GM03348 (cell line): ENCODE data around the gene NAA30.

Experiments
- DNase-seq: peaks from one replicate; pipeline ENCODE4 v3.0.0; 2012; ENCODE audit warnings: low spot score

The NAA30 gene

DNA sequence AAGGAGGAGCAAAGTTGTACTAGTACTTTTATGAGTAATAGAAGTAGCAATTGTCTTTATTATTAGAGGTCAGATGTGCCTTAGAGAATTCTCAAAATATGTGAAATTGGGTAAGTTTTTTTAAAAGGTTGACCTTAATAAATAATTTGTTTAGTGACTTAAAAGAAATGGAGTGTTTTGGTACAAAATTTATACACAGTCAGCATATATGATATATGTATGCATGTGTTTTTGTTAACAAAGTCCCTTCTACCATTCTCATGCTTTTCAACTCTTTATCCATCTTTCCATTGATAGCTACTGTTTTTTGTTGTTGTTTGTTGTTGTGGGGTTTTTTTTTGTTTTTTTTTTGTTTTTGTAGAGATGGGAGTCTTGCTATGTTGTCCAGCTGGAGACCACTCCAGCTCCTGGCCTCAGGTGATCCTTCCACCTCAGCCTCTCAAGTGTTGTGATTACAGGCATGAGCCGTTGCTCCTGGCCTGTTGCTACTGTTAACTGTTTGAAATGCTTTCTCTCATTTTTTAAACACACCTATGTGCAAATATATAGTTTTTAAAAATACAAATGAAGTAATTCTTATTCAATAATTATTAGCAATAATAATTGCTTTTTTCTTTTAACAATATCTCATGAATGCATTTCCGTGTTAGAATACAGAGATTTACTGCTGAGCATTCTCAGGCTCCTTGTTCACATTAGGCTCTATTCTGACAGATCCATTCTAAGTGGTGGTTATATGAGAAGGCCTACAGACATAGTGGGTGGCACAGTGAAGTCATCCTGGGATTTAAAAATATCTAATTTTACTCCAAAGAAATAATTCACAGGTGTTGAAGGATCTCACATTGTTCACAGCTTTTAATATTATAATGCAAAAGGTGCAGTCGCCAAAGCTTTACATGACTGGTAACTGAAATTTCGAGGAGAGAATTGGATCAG lies 10.4 kb downstream of the NAA30 start:
- DNase-seq: no peak

DNA sequence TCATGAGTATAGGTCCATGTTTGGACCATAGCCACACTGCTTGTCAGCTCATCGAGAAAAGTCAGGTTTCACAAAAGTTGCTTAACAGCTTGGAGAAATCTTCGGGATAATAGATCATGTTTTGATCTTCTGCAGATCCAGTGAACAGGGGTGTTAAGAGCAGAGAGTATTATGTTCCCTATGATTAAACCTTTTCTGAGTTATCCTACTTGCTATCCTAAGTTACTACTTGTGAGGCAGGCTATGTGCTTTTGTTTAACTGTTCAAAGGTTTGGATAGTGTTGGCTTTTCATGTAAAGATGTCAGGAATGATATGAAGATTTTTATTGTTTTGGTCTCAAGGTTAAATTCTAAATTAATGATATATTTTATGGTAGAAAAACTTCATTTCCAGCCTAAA lies 11.1 kb downstream of the NAA30 start:
- DNase-seq: no peak

DNA sequence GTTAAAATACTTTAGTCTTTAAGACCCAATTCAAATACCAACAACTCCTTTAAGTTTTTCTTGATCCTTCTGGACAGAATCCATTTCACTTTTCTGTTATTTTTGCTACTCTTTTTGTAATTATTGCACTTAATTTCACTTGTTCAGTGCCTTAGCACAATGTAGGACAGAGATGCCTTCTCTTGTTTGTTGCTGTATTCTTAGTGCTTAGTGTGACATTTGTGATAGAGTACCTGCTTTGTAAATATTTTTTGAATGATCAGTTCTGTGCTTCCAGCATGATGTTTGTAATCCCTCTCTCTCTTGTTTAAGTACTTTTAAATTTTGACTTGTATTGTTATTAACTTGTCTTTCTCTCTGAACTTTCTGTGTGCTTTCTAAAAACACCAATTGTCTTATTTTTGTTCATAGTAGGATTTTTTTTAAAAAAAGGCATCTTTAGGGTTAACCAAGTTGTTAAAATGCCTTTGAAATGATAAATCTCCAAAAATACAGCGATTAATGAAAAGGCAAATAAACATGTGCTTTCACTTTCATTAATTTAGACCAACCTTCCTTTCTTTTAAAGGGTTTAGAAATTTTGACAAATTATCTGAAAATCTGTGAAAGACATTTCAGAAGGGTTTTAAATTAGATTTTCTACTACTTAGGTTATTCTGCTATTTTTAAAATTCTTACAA lies 11.9 kb downstream of the NAA30 start:
- no peak for DNase-seq

DNA sequence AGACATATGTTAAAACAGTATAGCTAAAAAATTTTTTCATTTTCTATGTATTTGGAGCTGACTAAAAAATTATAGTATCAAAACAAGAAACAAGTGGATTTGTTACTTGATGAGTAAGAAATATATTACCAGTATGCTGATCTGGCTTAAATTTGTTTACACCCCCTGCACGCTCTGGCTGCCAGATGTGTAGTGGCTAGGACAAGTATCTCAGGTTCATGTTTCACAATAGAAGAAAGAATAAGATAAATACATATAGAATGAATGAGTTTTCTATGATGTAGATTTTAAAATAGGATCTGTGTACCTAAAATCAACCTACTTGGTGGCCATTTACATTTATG lies 13.1 kb downstream of the NAA30 start:
- DNase-seq: no peak

DNA sequence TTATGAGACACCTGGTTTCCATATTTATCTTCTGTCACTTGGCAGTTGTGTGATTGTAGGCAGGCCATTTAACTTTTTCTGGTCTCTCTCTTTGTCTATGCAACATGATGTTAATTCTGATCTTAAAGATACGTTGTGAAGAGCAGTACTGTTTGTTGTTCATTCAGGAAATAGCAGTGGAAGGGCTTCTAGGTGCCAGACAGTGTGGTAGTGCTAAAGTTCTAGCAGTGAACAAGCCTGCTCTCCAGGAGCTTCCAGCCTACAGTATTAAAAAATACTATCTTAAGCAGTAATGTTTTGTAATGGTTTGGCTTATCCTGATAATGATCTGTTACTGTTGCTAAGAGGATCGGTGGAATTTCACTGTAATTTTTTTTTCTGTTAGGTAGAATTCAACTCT lies 15.2 kb downstream of the NAA30 start:
- no peak for DNase-seq

DNA sequence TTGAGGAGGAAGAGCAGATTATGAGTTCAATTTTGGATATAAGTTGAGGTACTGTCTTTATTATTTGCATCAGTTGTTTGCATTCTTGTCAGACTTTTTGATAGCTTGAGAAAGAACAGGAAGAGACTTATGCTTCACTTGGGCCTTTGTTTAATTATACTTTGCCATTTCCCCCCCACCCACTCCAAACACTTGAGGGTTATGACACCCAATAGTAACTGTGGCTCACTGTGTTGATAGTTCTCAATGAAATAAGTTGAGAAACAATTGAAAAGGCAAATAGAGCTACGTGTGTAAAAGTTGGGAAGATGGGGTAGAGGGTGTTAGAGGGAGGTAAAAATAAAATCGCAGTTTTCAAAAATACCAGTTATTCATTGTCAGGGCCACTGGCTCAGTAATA lies 17.7 kb downstream of the NAA30 start:
- no peak for DNase-seq

DNA sequence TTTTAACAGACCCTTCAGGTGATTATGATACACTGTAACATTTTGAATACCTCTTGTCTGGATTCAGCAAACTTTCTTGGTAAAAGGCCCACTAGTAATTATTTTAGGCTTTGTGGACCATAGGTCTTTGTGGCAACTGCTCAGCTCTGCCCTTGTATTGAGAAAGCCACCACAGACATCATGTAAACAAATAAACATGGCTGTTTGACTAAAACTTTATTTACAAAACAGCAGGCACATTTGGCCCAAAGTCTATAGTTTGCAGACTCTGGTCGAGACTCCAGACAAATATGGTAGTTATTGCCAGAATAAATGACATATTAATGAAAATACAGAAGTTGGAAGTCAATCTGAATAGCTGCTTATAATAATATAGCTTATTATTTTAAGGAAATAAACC lies 18.2 kb downstream of the NAA30 start:
- no peak for DNase-seq

DNA sequence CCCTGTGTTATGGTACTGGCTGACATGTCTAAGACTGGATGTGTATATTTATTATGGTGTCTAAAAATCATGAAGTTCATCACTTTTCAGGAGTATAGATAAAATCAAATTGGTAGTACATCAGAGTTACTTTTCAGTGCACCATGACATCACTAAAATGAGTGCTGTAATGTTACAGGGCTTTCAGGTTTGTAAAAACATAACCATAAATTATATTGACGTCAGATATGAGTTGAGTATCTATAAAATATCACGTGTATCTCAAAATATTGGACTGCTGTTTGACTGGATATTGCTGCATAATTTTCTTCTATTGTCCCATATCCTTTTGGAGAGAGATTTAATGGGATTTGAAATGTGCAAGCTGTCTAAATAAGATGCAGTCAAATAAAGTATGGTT lies 22.0 kb downstream of the NAA30 start:
- no peak for DNase-seq

DNA sequence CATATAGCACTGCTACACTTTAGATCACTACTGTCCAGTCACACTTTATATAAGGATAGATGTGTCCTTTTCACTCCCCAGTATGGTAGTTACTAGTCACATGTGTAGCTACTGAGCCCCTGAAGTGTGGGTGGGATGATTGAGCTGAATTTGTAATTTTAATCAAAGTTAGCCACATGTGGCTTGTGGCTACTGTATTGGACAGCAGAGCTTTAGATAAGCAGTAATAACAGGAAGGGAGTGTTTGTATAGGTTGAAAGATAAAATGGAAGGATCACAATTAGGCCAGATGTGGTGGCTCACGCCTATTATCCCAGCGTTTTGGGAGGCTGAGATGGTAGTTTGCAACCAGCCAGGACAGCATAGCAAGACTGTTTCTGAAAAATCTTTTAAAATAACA lies 23.5 kb downstream of the NAA30 start:
- no peak for DNase-seq

DNA sequence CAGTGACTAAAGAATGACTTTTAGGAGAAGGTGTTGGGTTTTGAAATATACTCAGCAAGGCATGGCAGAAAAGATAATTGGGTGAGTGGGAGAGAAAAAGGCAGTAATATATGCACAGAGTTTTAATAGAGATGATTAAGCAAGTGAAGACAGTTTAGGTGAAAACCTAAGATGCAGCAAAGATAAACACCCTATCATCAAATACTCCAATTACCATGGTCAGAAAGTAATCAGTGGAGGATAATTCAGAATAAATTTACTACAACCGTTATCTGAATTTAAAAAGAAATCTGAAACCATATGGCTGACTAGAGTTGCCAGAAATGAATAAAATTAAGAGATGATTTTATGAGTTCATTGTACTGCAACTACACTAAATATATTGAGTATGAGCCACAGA lies 26.8 kb downstream of the NAA30 start:
- DNase-seq: no peak

DNA sequence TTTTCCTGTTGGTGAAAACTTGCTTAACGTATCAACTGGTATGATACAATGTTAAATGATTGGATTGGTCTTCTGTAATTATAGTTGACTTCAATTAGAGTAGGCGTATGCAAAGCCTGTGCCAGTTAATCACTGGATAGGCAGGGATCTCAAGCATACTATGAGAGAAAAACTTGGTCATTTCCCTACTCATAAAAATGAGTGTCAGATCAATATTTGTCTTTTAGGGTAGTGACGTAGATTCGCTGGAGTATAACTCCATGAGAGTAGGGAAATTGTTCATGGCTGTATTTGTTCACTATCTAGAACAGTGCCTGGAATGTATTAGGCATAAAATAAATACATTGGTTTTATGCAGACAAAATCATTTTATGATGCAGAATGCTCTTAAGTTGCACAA lies 28.6 kb downstream of the NAA30 start:
- no peak for DNase-seq

DNA sequence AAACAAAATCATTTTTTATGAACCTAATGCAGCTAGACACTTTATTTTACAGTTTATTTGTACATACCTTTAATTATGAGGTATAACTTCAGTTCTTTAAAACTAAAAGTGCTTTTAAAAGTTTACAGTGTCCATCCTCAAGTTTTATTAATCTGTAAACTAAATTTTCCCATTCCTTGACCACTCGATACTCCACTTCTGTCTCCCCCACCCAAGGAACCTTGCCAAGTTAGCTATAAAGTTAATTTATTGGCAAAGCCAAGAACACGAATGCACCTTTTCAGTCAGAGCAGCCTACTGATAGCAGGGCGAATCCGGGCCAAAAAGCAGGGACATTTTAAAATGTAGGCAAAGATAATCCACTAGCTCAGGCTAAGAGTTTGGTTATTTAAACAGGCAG lies 29.6 kb downstream of the NAA30 start:
- no peak for DNase-seq

DNA sequence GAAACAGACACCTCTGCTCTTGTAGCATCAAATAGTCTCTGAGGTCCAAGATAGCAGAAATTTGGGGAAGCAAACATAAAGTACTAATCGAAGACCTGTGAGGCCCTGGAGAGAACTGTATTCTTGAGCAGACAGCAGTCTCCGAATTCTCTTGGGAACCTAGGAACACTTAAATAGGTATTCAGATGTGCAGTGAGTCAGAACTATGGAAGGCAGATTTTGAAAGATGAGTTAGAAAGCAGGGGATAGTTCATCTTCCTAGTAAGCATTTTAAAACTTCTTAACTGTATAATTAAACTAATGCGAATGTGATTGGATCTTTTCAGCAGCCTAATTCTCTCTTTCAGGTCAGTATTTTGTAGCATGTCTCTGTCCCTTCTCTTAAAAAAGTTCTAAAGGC lies 30.6 kb downstream of the NAA30 start:
- DNase-seq: no peak

DNA sequence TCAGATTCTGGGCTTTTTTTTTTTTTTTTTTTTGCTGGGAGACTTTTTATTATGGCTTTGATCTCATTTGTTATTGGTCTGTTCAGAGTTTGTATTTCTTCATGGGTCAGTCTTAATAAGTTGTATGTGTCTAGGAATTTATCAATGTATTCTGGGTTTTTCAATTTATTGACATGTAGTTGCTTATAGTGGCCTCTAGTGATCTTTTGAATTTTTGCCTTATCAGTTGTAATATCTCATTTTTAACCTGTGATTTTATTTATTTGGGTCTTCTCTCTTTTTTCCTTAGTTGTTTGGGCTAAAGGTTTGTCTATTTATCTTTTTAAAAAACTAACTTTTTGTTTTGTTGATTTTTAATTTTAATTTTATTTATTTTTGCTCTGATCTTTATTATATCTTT lies 45.5 kb downstream of the NAA30 start:
- DNase-seq: no peak

DNA sequence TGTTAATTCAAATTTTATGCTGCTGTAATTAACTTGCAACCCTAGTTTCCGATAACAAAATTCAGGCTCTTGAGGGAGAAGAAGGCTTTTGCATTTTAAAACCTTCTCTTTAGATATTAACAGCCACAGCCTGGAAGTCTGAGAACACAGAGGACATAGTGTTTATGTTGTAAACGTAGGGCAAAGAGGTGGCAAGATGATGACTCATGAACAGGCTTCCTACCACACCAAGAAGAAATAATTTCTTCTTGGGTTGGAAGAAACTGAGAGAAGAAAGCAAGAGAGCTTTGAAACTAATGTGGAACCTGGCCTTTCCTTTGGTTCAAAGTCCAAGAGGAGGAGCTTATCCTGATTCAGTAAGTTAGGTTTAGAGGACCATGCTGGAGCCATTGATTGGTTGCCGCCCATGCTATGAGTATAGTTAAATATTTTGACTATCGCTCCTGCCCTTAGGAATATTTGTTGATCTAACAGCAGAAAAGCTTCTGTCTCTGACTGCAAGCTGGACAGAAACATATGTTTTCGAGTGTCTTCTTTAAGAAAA lies 71.5 kb downstream of the NAA30 start:
- no peak for DNase-seq

DNA sequence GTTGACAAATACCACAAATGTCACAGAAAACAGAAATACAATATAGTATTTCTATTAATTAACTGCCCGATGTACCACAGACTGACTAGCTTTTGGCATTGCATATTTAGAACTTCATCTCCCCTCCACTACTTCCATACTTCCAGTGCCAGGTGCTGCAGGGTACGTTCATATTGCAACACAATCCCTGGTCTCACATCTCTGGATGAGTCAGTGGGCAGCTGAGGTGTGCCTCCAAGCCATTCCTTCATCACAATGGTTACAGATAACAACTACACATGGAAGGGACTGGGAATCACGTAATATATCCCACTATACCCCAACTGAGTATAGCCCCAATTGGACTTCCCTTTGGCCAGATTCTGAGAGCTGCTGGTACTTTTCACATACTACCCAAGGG lies 72.2 kb downstream of the NAA30 start:
- DNase-seq: no peak

DNA sequence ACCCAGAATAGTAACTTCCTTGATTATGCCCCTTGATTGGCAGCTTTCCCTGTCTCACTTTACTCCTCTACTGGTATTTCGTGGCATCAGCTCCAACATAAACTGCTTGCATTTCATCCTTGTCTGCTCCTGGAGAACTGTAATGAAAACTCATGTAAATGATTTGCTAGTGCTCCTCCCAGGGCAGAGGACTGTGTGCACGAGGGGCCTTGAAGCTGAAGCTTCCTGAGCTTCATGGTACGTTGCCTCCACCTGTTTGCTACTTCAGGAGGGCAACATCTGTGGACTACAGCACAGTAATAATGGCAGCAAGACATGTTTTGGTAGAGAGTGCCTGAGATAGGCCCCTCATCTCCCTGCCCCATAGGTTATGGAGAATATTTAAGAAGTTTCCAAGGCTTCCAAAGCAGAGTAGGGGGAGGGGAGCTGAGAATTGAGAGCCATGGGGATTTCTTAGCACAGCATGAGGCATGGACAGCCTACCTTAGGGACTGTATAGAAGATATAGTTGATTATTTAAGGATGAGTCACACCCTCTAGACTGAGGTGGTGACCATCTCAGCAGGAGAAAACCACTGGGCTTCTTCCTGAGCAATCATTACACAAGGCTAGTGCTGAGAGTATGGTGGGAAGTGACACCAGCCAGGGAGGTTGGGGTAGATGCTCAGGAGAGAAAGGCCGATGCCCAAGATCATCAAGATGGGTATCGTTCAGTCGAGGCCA lies 73.8 kb downstream of the NAA30 start:
- no peak for DNase-seq
